H9 (cell line): ENCODE results near the gene EXOC8. TPM values are rescaled to one million over a fixed set of nuclear protein-coding genes. Genes with fewer than 3 reads are reported as not detected.

Experiments used
- DNase-seq: peaks from one replicate; pipeline ENCODE4 v3.0.0-alpha.2; 2017
- H2AFZ ChIP-seq: one replicate; pipeline ENCODE4 v1.6.1; 2013; ENCODE audit warnings: mild to moderate bottlenecking, low read length, control low read depth, moderate library complexity
- H2AK5ac ChIP-seq: 2 replicates; pipeline ENCODE4 v1.6.1; 2013; ENCODE audit warnings: low read length, control low read depth, mixed read lengths; ENCODE audit not compliant: insufficient read length
- H2BK120ac ChIP-seq: one replicate; pipeline ENCODE4 v1.6.1; 2013; ENCODE audit warnings: low read depth, mild to moderate bottlenecking, low read length, control low read depth, inconsistent platforms; ENCODE audit not compliant: poor library complexity, severe bottlenecking
- H2BK12ac ChIP-seq: 2 replicates; pipeline ENCODE4 v1.6.1; 2013; ENCODE audit warnings: low read length, control low read depth, mixed read lengths, low read depth; ENCODE audit not compliant: insufficient read length
- H2BK15ac ChIP-seq: 2 replicates; pipeline ENCODE4 v1.6.1; 2013; ENCODE audit warnings: low read depth, low read length, control low read depth
- H2BK20ac ChIP-seq: one replicate; pipeline ENCODE4 v1.6.1; 2013; ENCODE audit warnings: low read depth, mild to moderate bottlenecking, low read length, control low read depth, inconsistent platforms; ENCODE audit not compliant: poor library complexity, severe bottlenecking
- H2BK5ac ChIP-seq: 2 replicates; pipeline ENCODE4 v1.6.1; 2013; ENCODE audit warnings: low read length, control low read depth, mixed read lengths; ENCODE audit not compliant: insufficient read length
- H3K14ac ChIP-seq: 2 replicates; pipeline ENCODE4 v1.6.1; 2013; ENCODE audit warnings: low read length, control low read depth; ENCODE audit not compliant: insufficient read depth
- H3K18ac ChIP-seq: 2 replicates; pipeline ENCODE4 v1.6.1; 2013; ENCODE audit warnings: low read depth, mild to moderate bottlenecking, mixed read lengths, low read length, control low read depth; ENCODE audit not compliant: insufficient read length
- H3K23ac ChIP-seq: 2 replicates; pipeline ENCODE4 v1.6.1; 2013; ENCODE audit warnings: low read length, control low read depth, mixed read lengths, low read depth; ENCODE audit not compliant: insufficient read length
- H3K23me2 ChIP-seq: 2 replicates; pipeline ENCODE4 v1.6.1; 2013; ENCODE audit warnings: low read depth, mild to moderate bottlenecking, mixed read lengths, low read length, control low read depth; ENCODE audit not compliant: insufficient read length, poor library complexity, severe bottlenecking
- H3K27ac ChIP-seq: 2 replicates; pipeline ENCODE4 v1.5.1; 2013; ENCODE audit warnings: low read length, control low read depth, mixed read lengths, low read depth; ENCODE audit not compliant: insufficient read length
- H3K27me3 ChIP-seq: 2 replicates; pipeline ENCODE4 v1.6.1; 2013; ENCODE audit warnings: low read length, control low read depth, inconsistent platforms; ENCODE audit not compliant: insufficient read depth
- H3K4ac ChIP-seq: 2 replicates; pipeline ENCODE4 v1.6.1; 2013; ENCODE audit warnings: low read depth, mild to moderate bottlenecking, control low read depth, inconsistent platforms, low read length, moderate library complexity
- H3K4me1 ChIP-seq: 2 replicates; pipeline ENCODE4 v1.6.1; 2013; ENCODE audit warnings: low read length, control low read depth, inconsistent platforms; ENCODE audit not compliant: insufficient read depth
- H3K4me2 ChIP-seq: 2 replicates; pipeline ENCODE4 v1.6.1; 2013; ENCODE audit warnings: low read length, control low read depth, mixed read lengths; ENCODE audit not compliant: insufficient read length, insufficient read depth
- H3K56ac ChIP-seq: 2 replicates; pipeline ENCODE4 v1.6.1; 2013; ENCODE audit warnings: low read depth, mild to moderate bottlenecking, mixed read lengths, low read length, control low read depth; ENCODE audit not compliant: insufficient read length
- H3K79me1 ChIP-seq: 2 replicates; pipeline ENCODE4 v1.6.1; 2013; ENCODE audit warnings: low read depth, mild to moderate bottlenecking, moderate library complexity, low read length, control low read depth, inconsistent platforms; ENCODE audit not compliant: insufficient read depth, poor library complexity, severe bottlenecking
- H3K79me2 ChIP-seq: 2 replicates; pipeline ENCODE4 v1.6.1; 2013; ENCODE audit warnings: low read length, control low read depth, inconsistent platforms; ENCODE audit not compliant: insufficient read depth
- H3K9ac ChIP-seq: 2 replicates; pipeline ENCODE4 v1.6.1; 2013; ENCODE audit warnings: low read length, control low read depth, mixed read lengths; ENCODE audit not compliant: insufficient read length; ENCODE audit errors: extremely low read depth
- H3K9me3 ChIP-seq: one replicate; pipeline ENCODE4 v1.6.1; 2013; ENCODE audit warnings: low read depth, low read length, inconsistent platforms; ENCODE audit not compliant: control insufficient read depth
- H3T11ph ChIP-seq: one replicate; pipeline ENCODE4 v1.6.1; 2013; ENCODE audit warnings: mild to moderate bottlenecking, low read length, control low read depth, inconsistent platforms
- H4K20me1 ChIP-seq: one replicate; pipeline ENCODE4 v1.6.1; 2013; ENCODE audit not compliant: control insufficient read depth, insufficient read length, insufficient read depth
- H4K5ac ChIP-seq: 2 replicates; pipeline ENCODE4 v1.6.1; 2013; ENCODE audit warnings: low read depth, mild to moderate bottlenecking, mixed read lengths, low read length, control low read depth; ENCODE audit not compliant: insufficient read length
- H4K8ac ChIP-seq: replicated peaks from 2 replicates; pipeline ENCODE4 v1.6.1; 2013; ENCODE audit warnings: low read length, control low read depth, mixed read lengths, low read depth; ENCODE audit not compliant: insufficient read length
- H4K91ac ChIP-seq: 2 replicates; pipeline ENCODE4 v1.6.1; 2013; ENCODE audit warnings: low read depth, mild to moderate bottlenecking, moderate library complexity, mixed read lengths, low read length, control low read depth; ENCODE audit not compliant: insufficient read length
- H3K27ac Mint-ChIP-seq, 3 experiments: 2 replicates in 2 of 3; 3 replicates in 1 of 3; pipeline ENCODE4 v1.8.0; 2020 to 2021; ENCODE audit warnings: mixed read lengths in 3 of 3, mild to moderate bottlenecking in 1 of 3, moderate library complexity in 1 of 3
- H3K27me3 Mint-ChIP-seq: 2 replicates; pipeline ENCODE4 v1.8.0; 2021; ENCODE audit warnings: low read depth, mild to moderate bottlenecking, moderate library complexity, mixed read lengths
- H3K36me3 Mint-ChIP-seq, 3 experiments: 2 replicates in 2 of 3; 3 replicates in 1 of 3; pipeline ENCODE4 v1.8.0; 2020 to 2021; ENCODE audit warnings: low read depth in 3 of 3, mixed read lengths in 3 of 3; ENCODE audit not compliant: insufficient read depth in 1 of 3
- H3K4me1 Mint-ChIP-seq, 2 experiments: 2 replicates each; pipeline ENCODE4 v1.8.0; 2020; ENCODE audit warnings: mixed read lengths in 2 of 2
- H3K4me3 Mint-ChIP-seq, 2 experiments: 2 replicates in 1 of 2; 3 replicates in 1 of 2; pipeline ENCODE4 v1.8.0; 2020 to 2021; ENCODE audit warnings: mild to moderate bottlenecking in 2 of 2, mixed read lengths in 2 of 2, moderate library complexity in 1 of 2
- H3K9me3 Mint-ChIP-seq, 2 experiments: 2 replicates in 1 of 2; 3 replicates in 1 of 2; pipeline ENCODE4 v1.8.0; 2020; ENCODE audit warnings: mild to moderate bottlenecking in 2 of 2, mixed read lengths in 2 of 2, moderate library complexity in 1 of 2
- WGBS: extraction: QIAGEN DNeasy Blood & Tissue Kit; methylation state at CpG from one replicate; pipeline ENCODE4 v1.1.7; 2013; ENCODE audit warnings: missing lambda C conversion rate, low lambda C conversion rate, mixed read lengths; ENCODE audit not compliant: insufficient read length; ENCODE audit errors: extremely low coverage; 5-methylcytosine and 5-hydroxymethylcytosine counted together
- total RNA-seq: library from RNA; stranded (reverse); gene quantifications from 2 replicates; pipeline ENCODE4 v1.2.1, GENCODE V29; 2021
- TF ChIP-seq, protein P1 (sequence below): fragments of 200-600 bp; sonication (generic); conservative IDR thresholded peaks from 3 replicates; pipeline ENCODE4 v1.8.0; 2021; ENCODE audit warnings: antibody characterized with exemption, mild to moderate bottlenecking

EXOC8 gene
- total RNA-seq, 1 experiment from 2014 or later, result 10.8 TPM

DNA sequence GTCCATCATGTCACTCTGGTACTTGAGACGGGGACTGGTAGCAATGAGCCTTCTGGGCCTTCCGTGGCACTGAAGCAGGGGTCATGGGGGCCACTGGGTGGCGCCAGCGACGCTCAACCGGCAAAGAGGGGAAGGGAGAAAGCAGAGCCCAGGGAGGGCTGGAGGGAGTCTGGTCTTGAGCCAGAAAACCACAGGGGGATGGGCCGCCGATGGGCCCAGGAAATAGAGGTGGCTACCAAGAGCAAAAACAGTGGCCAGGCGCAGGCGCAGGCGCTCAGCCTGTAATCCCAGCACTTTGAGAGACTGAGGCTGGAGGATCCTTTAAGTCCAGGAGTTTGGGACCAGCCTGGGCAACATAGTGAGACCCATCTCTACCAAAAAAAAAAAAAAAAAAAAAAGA, 21.8 kb downstream of the EXOC8 start:
- WGBS, result no CpG with 5 or more reads among the region's 11 CpGs
- DNase-seq, result peak; percentile 83
- TF ChIP-seq, protein P1, sequence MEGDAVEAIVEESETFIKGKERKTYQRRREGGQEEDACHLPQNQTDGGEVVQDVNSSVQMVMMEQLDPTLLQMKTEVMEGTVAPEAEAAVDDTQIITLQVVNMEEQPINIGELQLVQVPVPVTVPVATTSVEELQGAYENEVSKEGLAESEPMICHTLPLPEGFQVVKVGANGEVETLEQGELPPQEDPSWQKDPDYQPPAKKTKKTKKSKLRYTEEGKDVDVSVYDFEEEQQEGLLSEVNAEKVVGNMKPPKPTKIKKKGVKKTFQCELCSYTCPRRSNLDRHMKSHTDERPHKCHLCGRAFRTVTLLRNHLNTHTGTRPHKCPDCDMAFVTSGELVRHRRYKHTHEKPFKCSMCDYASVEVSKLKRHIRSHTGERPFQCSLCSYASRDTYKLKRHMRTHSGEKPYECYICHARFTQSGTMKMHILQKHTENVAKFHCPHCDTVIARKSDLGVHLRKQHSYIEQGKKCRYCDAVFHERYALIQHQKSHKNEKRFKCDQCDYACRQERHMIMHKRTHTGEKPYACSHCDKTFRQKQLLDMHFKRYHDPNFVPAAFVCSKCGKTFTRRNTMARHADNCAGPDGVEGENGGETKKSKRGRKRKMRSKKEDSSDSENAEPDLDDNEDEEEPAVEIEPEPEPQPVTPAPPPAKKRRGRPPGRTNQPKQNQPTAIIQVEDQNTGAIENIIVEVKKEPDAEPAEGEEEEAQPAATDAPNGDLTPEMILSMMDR, result peak; percentile 87
- Histone ChIP-seq H3K4me1 (no peaks in the 10 kb centered on the region), H3K23me2 (no peaks in the 10 kb centered on the region), H3K14ac (no peak overlapping the region), H3T11ph (no peak overlapping the region), H3K79me2 (no peaks in the 10 kb centered on the region), H2AFZ (no peak overlapping the region), H3K4ac (no peak overlapping the region), H4K5ac (no peak overlapping the region), H2AK5ac (no peak overlapping the region), H4K8ac (no peak overlapping the region), H3K18ac (no peak overlapping the region), H3K56ac (no peak overlapping the region), H2BK5ac (no peak overlapping the region), H3K27me3 (no peaks in the 10 kb centered on the region), H3K9me3 (no peaks in the 10 kb centered on the region), H2BK120ac (no peak overlapping the region), H2BK15ac (no peak overlapping the region), H4K91ac (no peak overlapping the region), H3K23ac (no peak overlapping the region), H3K4me2 (no peak overlapping the region), H3K27ac (no peak overlapping the region), H2BK12ac (no peak overlapping the region), H2BK20ac (no peak overlapping the region), H3K9ac (no peak overlapping the region), H4K20me1 (no peaks in the 10 kb centered on the region), H3K79me1 (no peaks in the 10 kb centered on the region)
- no peaks in the 10 kb centered on the region for H3K36me3 Mint-ChIP-seq
- no peaks in the 10 kb centered on the region for H3K4me1 Mint-ChIP-seq
- peaks cover 21% of the 10 kb centered on the region for H3K27me3 Mint-ChIP-seq
- H3K9me3 Mint-ChIP-seq, result no peaks in the 10 kb centered on the region
- no peak overlapping the region; a peak in 1 of 5 replicates for H3K4me3 Mint-ChIP-seq
- no peak overlapping the region for H3K27ac Mint-ChIP-seq
